ENCODE results near the gene SMYD3. TPM values are rescaled to one million over a fixed set of nuclear protein-coding genes. Genes with fewer than 3 reads are reported as not detected.

Gene SMYD3
- total RNA-seq, 1 experiment from 2014 or later = 25.5 TPM

- Histone ChIP-seq H4K20me1 (ENCODE audit: control insufficient read depth, insufficient read depth, insufficient read length) (no peaks in the 10 kb centered on the region), H3K9me3 (ENCODE audit: control insufficient read depth, low read depth, low read length) (peaks cover 8% of the 10 kb centered on the region), H2BK120ac (ENCODE audit: low read depth, low read length, poor library complexity, severe bottlenecking) (no peak overlapping the region), H3K18ac (ENCODE audit: insufficient read length, low read depth, low read length) (no peak overlapping the region), H4K8ac (replicated peaks; ENCODE audit: insufficient read length, low read depth, low read length) (no peak overlapping the region), H3K4me2 (ENCODE audit: insufficient read depth, insufficient read length, low read length) (no peak overlapping the region), H2BK12ac (ENCODE audit: insufficient read length, low read depth, low read length) (no peak overlapping the region), H3K79me2 (ENCODE audit: insufficient read depth, low read length) (no peaks in the 10 kb centered on the region), H3K27ac (ENCODE audit: insufficient read length, low read depth, low read length) (no peak overlapping the region), H2BK20ac (ENCODE audit: low read depth, low read length, poor library complexity, severe bottlenecking) (no peak overlapping the region), H2AFZ (ENCODE audit: low read length) (no peak overlapping the region), H4K5ac (ENCODE audit: insufficient read length, low read depth, low read length) (no peak overlapping the region), H3K23me2 (ENCODE audit: insufficient read length, low read depth, low read length, poor library complexity, severe bottlenecking) (no peaks in the 10 kb centered on the region), H2BK5ac (ENCODE audit: insufficient read length, low read length) (no peak overlapping the region), H3K9ac (ENCODE audit: extremely low read depth, insufficient read length, low read length) (no peak overlapping the region), H3K79me1 (ENCODE audit: insufficient read depth, low read depth, low read length, poor library complexity, severe bottlenecking) (no peaks in the 10 kb centered on the region), H4K91ac (ENCODE audit: insufficient read length, low read depth, low read length) (no peak overlapping the region), H3K23ac (ENCODE audit: insufficient read length, low read depth, low read length) (no peak overlapping the region), H2BK15ac (ENCODE audit: low read depth, low read length) (no peak overlapping the region), H3K4me1 (ENCODE audit: insufficient read depth, low read length) (no peaks in the 10 kb centered on the region), H2AK5ac (ENCODE audit: insufficient read length, low read length) (no peak overlapping the region), H3K14ac (ENCODE audit: insufficient read depth, low read length) (no peak overlapping the region), H3K4ac (ENCODE audit: low read depth, low read length) (no peak overlapping the region), H3T11ph (ENCODE audit: low read length) (no peak overlapping the region), H3K27me3 (ENCODE audit: insufficient read depth, low read length) (no peaks in the 10 kb centered on the region), H3K56ac (ENCODE audit: insufficient read length, low read depth, low read length) (no peak overlapping the region)
- no peak for DNase-seq
- WGBS (ENCODE audit: extremely low coverage, insufficient read length, low lambda C conversion rate) = no CpG with 5 or more reads among the region's 5 CpGs
- Mint-ChIP-seq H3K9me3 (peaks cover 11 to 17% of the 10 kb centered on the region in 2 experiments; a peak in 4 of 5 replicates), H3K27me3 (ENCODE audit: low read depth) (no peaks in the 10 kb centered on the region), H3K36me3 (ENCODE audit: insufficient read depth in 1 of 3, low read depth in 3 of 3) (peaks cover 8 to 12% (median 8%) of the 10 kb centered on the region in 3 experiments), H3K4me3 (no peak overlapping the region), H3K4me1 (peaks cover 6% of the 10 kb centered on the region in 2 experiments; a peak in 3 of 4 replicates), H3K27ac (no peak overlapping the region)
- TF ChIP-seq CTCF (conservative IDR thresholded peaks at IDR 0.05) = no peak
These were observed 420.9 kb downstream of the SMYD3 start for GRCh38 chr1:246086191-246086590.

Data from H9 (cell line).